NCI-H2107 (cell line): ENCODE results near the gene MAB21L4.

Experiments
- DNase-seq: peaks from one replicate; lab custom pipeline; 2025; lab: John Stamatoyannopoulos, UW

The MAB21L4 gene

DNA sequence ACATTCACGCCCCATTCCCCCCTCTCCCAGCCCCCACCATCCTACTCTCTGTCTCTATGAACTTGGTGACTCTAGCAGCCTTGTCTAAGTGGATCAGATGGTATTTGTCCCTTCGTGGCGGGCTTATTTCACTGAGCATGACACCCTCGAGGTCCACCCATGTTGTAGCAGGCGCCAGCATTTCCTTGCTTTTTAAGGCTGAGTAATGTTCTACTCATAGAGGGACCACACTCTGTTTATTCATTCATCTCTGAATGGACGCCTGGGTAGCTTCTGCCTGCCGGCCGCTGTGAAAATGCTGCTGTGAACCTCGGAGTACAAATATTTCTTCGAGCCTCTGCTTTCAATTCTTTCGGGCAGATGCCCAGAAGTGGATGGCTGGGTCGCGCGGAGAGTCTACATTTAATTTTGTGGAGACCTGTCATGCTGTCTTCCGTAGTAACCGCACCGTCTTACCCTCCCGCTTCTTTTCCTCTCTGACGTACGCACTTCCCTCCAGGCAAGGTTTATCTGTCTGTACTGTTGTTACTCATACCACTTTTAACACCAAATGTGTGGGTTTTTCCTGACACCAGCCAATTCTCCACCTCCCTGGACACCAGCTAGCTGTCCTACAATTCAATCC lies 15.8 kb upstream of the MAB21L4 start:
- no peak for DNase-seq

DNA sequence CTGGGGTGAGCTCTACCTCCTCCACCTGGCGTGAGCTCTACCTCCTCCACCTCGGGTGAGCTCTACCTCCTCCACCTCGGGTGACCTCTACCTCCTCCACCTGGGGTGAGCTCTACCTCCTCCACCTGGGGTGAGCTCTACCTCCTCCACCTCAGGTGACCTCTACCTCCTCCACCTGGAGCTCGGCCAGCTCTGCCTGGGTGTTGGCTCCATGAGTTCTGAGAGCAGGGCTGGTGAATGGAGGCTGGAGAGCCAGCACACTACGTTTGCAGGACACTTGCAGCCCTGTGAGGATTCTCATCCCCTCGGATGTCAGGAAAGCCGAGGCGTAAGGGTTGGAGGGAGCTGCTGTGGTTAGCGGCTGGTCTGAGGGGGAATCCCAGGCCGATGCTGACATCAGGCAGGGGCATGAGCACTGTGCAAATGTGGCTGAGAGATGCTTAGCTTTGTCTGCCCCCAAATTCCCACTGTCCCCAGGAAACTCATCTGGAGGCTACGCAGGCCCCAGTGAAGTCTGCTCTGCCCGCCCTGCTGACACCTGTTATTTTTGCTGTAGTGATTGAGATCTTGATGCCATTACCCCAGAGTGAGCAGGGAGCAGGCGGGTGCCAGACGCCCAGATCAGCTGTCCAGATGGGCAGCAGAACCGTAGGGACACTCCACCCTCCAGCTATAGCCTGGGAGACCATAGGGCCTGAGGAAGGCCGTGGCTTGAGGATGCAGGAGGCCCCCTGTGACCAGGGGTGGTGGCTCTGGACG lies 13.4 kb upstream of the MAB21L4 start:
- DNase-seq = no peak

- DNase-seq = no peak
Observed at GRCh38 chr2:240906911-240907590, 11.1 kb upstream of the MAB21L4 start.

- no peak for DNase-seq
Observed at GRCh38 chr2:240906141-240906910, 10.4 kb upstream of the MAB21L4 start, which contains the start of gene CROCC2. Gene CROCC2, plus strand, starts transcription at chr2:240906336. Its CDS starts 178 bp downstream, at chr2:240906514.

GRCh38 chr2:240905176-240905781 lies 9.3 kb upstream of the MAB21L4 start:
- DNase-seq = no peak

GRCh38 chr2:240904216-240905175 lies 8.5 kb upstream of the MAB21L4 start:
- DNase-seq = no peak

- DNase-seq = no peak
Observed at GRCh38 chr2:240903191-240904060, 7.5 kb upstream of the MAB21L4 start.

- DNase-seq = no peak
Observed at GRCh38 chr2:240902615-240903041, 6.7 kb upstream of the MAB21L4 start.

GRCh38 chr2:240901986-240902614 lies 6.1 kb upstream of the MAB21L4 start:
- no peak for DNase-seq

DNA sequence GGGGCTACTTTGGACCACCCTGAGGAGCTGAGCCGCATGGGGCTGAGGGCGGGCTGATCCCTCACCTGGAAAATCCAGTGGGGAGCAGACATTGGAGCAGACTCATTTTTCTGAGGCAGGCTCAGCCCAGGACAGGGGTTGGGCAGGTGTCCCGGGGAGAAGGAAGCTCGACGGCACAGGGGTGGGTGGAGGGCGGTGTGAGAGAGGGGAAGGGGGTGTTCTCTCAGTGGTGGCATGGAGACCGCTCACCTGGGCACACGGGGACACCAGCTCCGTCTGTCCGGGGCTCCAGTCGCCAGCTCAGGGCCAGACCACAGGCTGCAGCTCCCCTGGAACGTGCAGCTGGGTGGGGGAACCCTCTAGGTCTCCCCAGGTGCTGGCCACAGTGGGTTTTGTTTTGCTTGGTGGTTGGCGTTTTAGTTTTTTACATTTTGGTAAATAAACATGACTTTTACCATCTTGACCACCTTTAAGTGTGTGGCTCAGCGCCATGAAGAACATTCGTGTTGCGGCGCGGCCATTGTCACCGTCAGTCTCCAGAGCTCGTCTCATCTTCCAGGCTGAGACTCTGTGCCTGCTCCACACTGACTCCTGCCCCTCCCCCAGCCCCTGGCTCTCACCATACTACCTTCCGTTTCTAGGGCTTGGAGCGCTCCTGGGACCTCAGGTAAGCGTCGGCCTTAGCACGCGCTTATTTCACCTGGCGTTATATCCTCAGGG lies 4.3 kb upstream of the MAB21L4 start:
- DNase-seq = no peak

- no peak for DNase-seq
Observed at GRCh38 chr2:240899468-240899865, 3.5 kb upstream of the MAB21L4 start.

DNA sequence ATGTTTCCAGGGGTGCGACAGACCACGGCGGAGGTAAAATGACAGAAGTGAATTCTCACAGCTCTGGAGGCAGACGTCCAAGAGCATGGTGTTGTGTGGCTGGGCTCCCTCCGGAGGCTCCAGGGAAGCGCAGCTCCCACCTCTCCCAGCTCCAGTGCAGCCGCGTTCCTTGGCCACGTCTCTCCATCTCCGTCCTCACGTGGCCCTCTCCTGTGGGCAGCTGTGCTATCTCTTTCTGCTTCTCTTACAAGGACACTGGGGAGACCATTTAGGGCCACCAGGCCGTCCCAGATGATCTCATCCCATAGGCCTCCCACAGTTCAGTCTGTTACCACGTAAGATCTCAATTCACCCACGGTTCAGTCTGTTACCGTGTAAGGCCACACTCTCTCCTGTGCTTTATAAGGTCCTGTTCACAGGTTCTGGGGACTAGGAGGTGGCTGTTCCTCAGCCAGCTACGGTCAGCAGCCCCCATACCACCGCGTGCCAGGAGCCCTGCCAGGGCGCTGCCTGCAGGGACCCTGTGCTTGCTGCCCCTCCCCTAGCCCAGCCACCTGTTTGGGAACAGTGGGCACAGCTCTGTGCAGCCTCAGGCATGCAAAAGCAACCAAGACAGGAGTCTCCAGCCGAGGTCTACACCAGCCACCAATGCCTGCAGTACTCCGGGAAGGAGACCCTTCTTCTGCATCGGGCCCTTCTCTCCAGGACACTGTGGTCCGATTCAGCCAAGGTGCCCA lies 2.9 kb upstream of the MAB21L4 start:
- no peak for DNase-seq

DNA sequence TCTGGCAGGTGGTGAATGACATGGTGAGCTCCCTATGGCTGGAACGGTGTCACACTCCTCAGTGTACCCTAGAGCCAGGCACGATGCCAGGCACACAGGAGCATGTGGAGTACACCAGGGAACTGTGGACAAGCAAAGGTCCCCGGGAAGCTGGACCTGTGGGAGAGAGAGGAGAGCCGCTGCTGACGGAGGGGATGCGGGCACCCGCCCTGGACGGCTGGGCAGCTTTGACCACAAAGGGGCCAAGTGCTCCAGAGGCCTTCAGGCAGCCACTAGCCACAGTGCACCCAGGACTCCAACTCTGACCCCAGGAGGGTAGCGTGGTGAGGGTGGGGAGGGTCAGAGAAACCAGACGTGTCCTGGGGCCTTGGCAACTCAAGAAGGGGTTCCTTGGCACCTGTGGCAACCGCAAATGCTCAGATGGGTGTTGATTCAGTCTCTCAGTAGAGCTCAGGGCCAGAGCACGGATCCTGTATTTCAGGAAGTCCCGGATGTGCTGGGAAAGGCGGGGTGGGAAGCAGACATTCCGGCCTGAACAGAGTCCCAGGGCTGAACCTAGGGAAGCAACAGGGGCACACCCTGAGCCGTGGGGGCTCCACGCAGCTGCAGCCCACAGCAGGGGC lies 2.3 kb upstream of the MAB21L4 start:
- no peak for DNase-seq

- no peak for DNase-seq
Observed at GRCh38 chr2:240896871-240897692, 1.1 kb upstream of the MAB21L4 start.

DNA sequence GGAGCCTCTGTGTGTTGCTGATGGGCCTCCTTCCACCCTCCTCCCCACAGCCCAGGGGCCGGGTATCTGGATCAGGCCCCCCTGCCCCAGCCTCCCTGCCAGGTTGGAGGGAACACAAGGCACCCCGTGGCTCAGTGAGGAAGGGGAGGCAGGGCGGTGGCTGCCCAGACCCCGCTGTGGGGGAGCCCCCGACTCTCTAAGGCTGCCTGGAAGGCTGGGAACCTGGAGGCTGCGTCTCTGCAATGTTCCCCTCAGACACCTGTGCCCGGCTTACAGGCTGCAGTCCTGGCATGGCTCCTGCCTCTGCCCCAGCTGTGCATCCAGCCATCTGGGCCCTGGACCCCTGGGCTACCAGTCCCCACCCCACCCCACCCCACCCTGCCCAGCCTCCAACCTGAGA lies 438 bp upstream of the MAB21L4 start:
- DNase-seq = no peak

GRCh38 chr2:240894836-240895558 lies 959 bp downstream of the MAB21L4 start:
- DNase-seq = no peak
